Karpas-422 (cell line): ENCODE measurements around the gene ALOX15. TPM values are rescaled to one million over a fixed set of nuclear protein-coding genes. Genes with fewer than 3 reads are reported as not detected.
"Not testable (repeated sequence)": the region's sequence is repeated elsewhere in the genome, so short reads cannot be mapped to it uniquely, and the experiment has no call there.

ENCODE experiments used
- DNase-seq: peaks from one replicate; pipeline ENCODE4 v3.0.0-alpha.2; 2015
- H2AFZ ChIP-seq: fragments of 200-600 bp; sonication (generic); 2 replicates; pipeline ENCODE4 v1.6.1; 2014; ENCODE audit warnings: antibody characterized with exemption, low read length, mixed read lengths
- H3K27ac ChIP-seq: fragments of 200-600 bp; sonication (generic); 2 replicates; pipeline ENCODE4 v1.5.1; 2014; ENCODE audit warnings: mild to moderate bottlenecking, low read length, moderate library complexity
- H3K27me3 ChIP-seq: fragments of 200-600 bp; sonication (generic); 2 replicates; pipeline ENCODE4 v1.6.1; 2014; ENCODE audit warnings: low read length, mixed read lengths
- H3K36me3 ChIP-seq: fragments of 200-600 bp; sonication (generic); 2 replicates; pipeline ENCODE4 v1.6.1; 2014; ENCODE audit warnings: low read length, mixed read lengths; ENCODE audit not compliant: insufficient read depth
- H3K4me1 ChIP-seq: fragments of 200-600 bp; sonication (generic); 2 replicates; pipeline ENCODE4 v1.6.1; 2014; ENCODE audit warnings: mild to moderate bottlenecking, low read length, mixed read lengths
- H3K4me2 ChIP-seq: fragments of 200-600 bp; sonication (generic); 2 replicates; pipeline ENCODE4 v1.6.1; 2014; ENCODE audit warnings: low read length, low read depth, mild to moderate bottlenecking; ENCODE audit not compliant: poor library complexity, severe bottlenecking
- H3K4me3 ChIP-seq: fragments of 200-600 bp; sonication (generic); 2 replicates; pipeline ENCODE4 v1.5.1; 2014; ENCODE audit warnings: mild to moderate bottlenecking, antibody characterized with exemption, low read length, mixed read lengths
- H3K79me2 ChIP-seq: fragments of 200-600 bp; sonication (generic); 2 replicates; pipeline ENCODE4 v1.6.1; 2014; ENCODE audit warnings: mild to moderate bottlenecking, low read length, mixed read lengths
- H3K9ac ChIP-seq: fragments of 200-600 bp; sonication (generic); 2 replicates; pipeline ENCODE4 v1.6.0; 2014; ENCODE audit warnings: low read length
- H3K9me2 ChIP-seq: fragments of 200-600 bp; sonication (generic), shearing (Covaris generic); replicated peaks from 2 replicates; pipeline ENCODE4 v1.6.0; 2014; ENCODE audit warnings: mild to moderate bottlenecking, low read length, moderate library complexity; ENCODE audit not compliant: insufficient read depth
- H3K9me3 ChIP-seq: fragments of 300-700, 200-600 bp; sonication (generic); 2 replicates; pipeline ENCODE4 v1.6.1; 2014; ENCODE audit warnings: low read length, mixed read lengths
- H4K20me1 ChIP-seq: fragments of 200-600 bp; sonication (generic); 2 replicates; pipeline ENCODE4 v1.6.1; 2014; ENCODE audit warnings: mild to moderate bottlenecking, antibody characterized with exemption, low read length, low read depth; ENCODE audit not compliant: insufficient read depth
- total RNA-seq: library from RNA; depleted of rRNA; stranded (reverse); fragments of >200 nt; shearing (Covaris generic); gene quantifications from 2 replicates; pipeline ENCODE4 v1.2.3, GENCODE V29; 2014; ENCODE audit warnings: low replicate concordance

Gene ALOX15
- total RNA-seq, 1 experiment from 2014 or later: 1.5 TPM

DNA sequence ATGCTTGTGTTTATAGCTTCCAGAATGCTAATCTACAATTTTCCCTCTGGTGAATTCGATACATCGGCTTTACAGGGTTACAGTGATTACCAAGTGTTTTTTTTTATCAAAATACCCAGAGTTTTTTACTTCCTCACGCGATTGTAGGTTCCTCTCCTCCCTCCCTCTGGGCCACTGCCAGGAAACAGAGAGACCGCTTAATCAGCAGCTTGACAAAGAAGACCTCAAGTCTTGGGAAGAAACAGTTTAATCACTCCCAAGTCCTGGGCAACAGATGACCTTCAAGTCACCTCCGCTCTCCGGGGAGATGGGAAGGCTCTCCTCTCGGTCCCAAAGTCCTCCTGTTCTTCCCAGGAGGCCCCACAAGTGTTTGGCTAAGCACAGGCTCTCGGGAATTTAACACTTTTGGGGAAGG, 33.7 kb downstream of the ALOX15 start:
- H3K4me3 ChIP-seq: no peak overlapping the region
- no peak overlapping the region for H3K9ac ChIP-seq
- peaks cover 10% of the 10 kb centered on the region for H3K4me1 ChIP-seq
- H3K9me2 ChIP-seq: no peaks in the 10 kb centered on the region
- H3K9me3 ChIP-seq: no peaks in the 10 kb centered on the region
- no peaks in the 10 kb centered on the region for H3K36me3 ChIP-seq
- H4K20me1 ChIP-seq: no peaks in the 10 kb centered on the region
- no peak overlapping the region for H3K27ac ChIP-seq
- no peaks in the 10 kb centered on the region for H3K27me3 ChIP-seq
- no peaks in the 10 kb centered on the region for H3K79me2 ChIP-seq
- no peak overlapping the region for H3K4me2 ChIP-seq
- H2AFZ ChIP-seq: no peak overlapping the region
- no peak for DNase-seq

DNA sequence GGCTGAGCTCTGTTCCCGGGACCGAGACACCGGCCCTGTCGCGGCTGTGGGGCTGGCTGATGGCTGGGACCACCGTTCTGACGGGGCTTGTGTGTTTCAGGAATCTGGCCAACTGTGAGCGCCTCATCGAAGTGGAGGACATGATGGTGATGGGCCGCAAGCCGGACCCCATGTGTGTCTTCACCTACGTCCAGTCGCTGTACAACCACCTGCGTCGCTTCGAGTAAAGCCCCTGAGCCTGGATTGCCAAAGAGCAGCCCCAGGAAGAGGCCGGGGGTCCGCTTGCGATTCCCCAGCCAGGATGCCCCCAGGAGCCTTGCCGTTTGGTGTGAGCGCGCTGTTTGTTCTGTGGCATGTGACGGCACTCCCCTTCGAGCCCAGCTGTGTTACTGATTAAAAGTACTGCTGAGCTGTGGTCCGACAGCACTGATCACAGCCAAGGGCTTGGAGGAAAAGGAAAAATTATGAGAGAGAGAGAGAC, 34.2 kb downstream of the ALOX15 start:
- H3K4me1 ChIP-seq: peaks cover 10% of the 10 kb centered on the region
- H2AFZ ChIP-seq: no peak overlapping the region
- H3K79me2 ChIP-seq: no peaks in the 10 kb centered on the region
- no peak overlapping the region for H3K4me3 ChIP-seq
- H3K9ac ChIP-seq: no peak overlapping the region
- no peak overlapping the region for H3K4me2 ChIP-seq
- no peaks in the 10 kb centered on the region for H3K9me2 ChIP-seq
- no peak overlapping the region for H3K27ac ChIP-seq
- H3K27me3 ChIP-seq: no peaks in the 10 kb centered on the region
- no peaks in the 10 kb centered on the region for H3K36me3 ChIP-seq
- DNase-seq: no peak
- no peaks in the 10 kb centered on the region for H3K9me3 ChIP-seq
- H4K20me1 ChIP-seq: no peaks in the 10 kb centered on the region

DNA sequence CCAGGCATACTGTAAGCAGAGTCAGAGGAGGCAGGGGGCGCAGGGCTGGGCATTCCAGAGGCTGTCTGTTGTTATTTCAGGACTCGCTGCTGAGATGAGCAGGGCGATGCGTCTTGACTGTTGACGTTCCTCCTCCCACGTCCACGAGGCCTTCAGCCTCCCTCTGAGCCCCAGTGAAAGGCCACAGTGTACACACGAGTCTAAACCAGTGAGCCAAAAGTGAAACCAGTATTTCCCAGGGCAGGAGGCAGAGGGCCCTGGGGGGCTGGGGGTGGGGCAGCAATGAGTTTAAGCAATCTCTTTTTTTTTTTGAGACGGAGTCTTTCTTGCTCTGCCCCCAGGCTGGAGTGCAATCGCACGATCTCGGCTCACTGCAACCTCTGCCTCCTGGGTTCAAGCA, 35.7 kb downstream of the ALOX15 start:
- Histone ChIP-seq H3K36me3 (no peaks in the 10 kb centered on the region), H3K9me3 (no peaks in the 10 kb centered on the region), H3K9me2 (no peaks in the 10 kb centered on the region), H3K9ac (peak overlapping the region; percentile 26; the same call in 1 of the 2 replicates), H3K4me1 (peaks cover 10% of the 10 kb centered on the region), H3K4me3 (peak overlapping the region; percentile 18), H2AFZ (no peak overlapping the region), H3K27ac (no peak overlapping the region), H3K27me3 (no peaks in the 10 kb centered on the region), H3K79me2 (no peaks in the 10 kb centered on the region), H4K20me1 (no peaks in the 10 kb centered on the region), H3K4me2 (peak overlapping the region; percentile 52)
- no peak for DNase-seq

DNA sequence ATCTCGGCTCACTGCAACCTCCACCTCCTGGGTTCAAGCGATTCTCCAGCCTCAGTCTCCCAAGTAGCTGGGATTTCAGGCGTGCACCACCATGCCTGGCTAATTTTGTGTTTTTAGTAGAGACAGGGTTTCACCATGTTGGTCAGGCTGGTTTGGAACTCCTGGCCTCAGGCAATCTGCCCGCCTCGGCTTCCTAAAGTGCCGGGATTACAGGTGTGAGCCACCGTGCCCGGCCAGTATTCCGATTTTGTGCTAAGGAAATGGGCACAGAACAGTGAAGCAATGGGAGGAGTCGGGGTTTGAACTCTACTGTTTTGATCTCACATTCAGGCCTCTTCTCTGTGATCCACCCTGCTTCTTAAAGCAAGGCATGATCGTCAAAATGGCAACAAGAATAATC, 36.7 kb downstream of the ALOX15 start:
- H3K27me3 ChIP-seq, H3K9me3 ChIP-seq, H3K4me3 ChIP-seq, H4K20me1 ChIP-seq, H3K4me2 ChIP-seq, H3K9ac ChIP-seq, H3K27ac ChIP-seq, H2AFZ ChIP-seq, H3K9me2 ChIP-seq, H3K79me2 ChIP-seq, DNase-seq, H3K36me3 ChIP-seq: not testable (repeated sequence)
- H3K4me1 ChIP-seq: peaks cover 10% of the 10 kb centered on the region

DNA sequence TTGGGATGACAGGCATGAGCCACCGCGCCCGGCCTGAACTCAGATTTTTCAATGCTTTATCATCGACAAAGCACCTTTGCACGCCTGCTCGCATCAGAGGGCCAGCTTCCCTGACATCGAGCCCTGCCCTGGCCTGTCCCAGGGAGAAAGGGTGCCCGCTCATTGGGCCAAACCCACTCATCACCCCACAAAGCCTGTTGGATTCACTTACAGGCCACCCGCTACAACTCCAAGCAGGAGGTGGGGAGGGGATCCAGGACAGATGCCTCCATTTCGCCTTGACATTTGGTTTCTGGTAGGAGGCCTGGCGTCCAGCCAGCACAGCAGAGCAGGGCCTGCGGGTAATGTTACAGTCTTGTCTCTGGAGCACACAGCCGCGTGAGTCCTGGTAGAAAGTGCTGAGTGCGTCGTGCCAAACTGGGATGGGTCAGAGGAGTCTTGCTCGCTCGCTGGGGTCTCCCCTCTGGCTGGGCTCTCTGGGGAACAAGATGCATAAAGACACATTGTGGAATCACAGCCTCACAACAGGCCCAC, 37.3 kb downstream of the ALOX15 start:
- Histone ChIP-seq H3K9ac (no peak overlapping the region), H3K79me2 (no peaks in the 10 kb centered on the region), H3K4me2 (no peak overlapping the region), H2AFZ (no peak overlapping the region), H3K4me1 (peaks cover 10% of the 10 kb centered on the region), H4K20me1 (no peaks in the 10 kb centered on the region), H3K36me3 (no peaks in the 10 kb centered on the region), H3K27me3 (no peaks in the 10 kb centered on the region), H3K4me3 (no peak overlapping the region), H3K9me3 (no peaks in the 10 kb centered on the region), H3K27ac (no peak overlapping the region), H3K9me2 (no peaks in the 10 kb centered on the region)
- no peak for DNase-seq

DNA sequence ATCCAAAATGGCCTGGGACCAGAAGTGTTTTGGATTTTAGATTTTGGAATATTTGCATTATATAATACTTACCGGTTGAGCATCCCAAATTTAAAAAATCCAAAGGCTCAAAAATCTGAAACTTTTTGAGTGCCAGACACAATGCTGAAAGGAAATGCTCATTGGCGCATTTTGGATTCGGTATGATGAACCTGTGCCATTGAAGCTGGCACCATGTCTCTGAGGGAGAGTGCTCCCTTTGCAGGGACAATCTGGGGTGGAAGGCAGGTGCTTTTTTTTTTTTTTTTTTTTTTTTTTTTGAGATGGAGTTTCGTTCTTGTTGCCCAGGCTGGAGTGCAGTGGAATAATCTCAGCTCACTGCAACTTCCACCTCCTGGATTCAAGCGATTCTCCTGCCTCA, 39.4 kb downstream of the ALOX15 start:
- H3K36me3 ChIP-seq: no peaks in the 10 kb centered on the region
- H3K4me2 ChIP-seq: no peak overlapping the region
- H3K9me2 ChIP-seq: no peaks in the 10 kb centered on the region
- no peaks in the 10 kb centered on the region for H3K79me2 ChIP-seq
- H3K27ac ChIP-seq: no peak overlapping the region
- H3K9me3 ChIP-seq: no peaks in the 10 kb centered on the region
- no peaks in the 10 kb centered on the region for H3K27me3 ChIP-seq
- no peak overlapping the region for H2AFZ ChIP-seq
- H4K20me1 ChIP-seq: no peaks in the 10 kb centered on the region
- no peak overlapping the region for H3K9ac ChIP-seq
- H3K4me3 ChIP-seq: no peak overlapping the region
- no peak for DNase-seq
- H3K4me1 ChIP-seq: peaks cover 10% of the 10 kb centered on the region

DNA sequence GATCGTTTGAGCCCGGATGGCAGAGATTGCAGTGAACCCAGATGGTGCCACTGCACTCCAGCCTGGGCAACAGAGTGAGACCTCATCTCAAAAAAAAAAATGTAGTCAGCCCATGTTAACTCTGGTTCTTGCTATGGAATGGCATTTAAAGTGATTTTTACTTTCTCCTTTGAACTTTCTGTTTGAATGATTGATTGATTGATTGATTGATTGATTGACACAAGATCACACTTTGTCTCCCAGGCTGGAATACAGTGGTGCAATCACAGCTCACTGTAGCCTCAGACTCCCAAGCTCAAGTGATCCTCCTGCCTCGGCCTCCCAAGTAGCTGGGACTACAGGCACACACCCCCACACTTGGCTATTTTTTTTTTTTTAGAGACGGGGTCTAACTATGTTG, 40.2 kb downstream of the ALOX15 start:
- no peak for DNase-seq
- H3K9ac ChIP-seq: no peak overlapping the region
- H2AFZ ChIP-seq: no peak overlapping the region
- no peaks in the 10 kb centered on the region for H4K20me1 ChIP-seq
- no peak overlapping the region for H3K27ac ChIP-seq
- peaks cover 10% of the 10 kb centered on the region for H3K4me1 ChIP-seq
- H3K4me3 ChIP-seq: no peak overlapping the region
- H3K27me3 ChIP-seq: no peaks in the 10 kb centered on the region
- no peaks in the 10 kb centered on the region for H3K36me3 ChIP-seq
- no peaks in the 10 kb centered on the region for H3K9me2 ChIP-seq
- no peak overlapping the region for H3K4me2 ChIP-seq
- no peaks in the 10 kb centered on the region for H3K9me3 ChIP-seq
- no peaks in the 10 kb centered on the region for H3K79me2 ChIP-seq

DNA sequence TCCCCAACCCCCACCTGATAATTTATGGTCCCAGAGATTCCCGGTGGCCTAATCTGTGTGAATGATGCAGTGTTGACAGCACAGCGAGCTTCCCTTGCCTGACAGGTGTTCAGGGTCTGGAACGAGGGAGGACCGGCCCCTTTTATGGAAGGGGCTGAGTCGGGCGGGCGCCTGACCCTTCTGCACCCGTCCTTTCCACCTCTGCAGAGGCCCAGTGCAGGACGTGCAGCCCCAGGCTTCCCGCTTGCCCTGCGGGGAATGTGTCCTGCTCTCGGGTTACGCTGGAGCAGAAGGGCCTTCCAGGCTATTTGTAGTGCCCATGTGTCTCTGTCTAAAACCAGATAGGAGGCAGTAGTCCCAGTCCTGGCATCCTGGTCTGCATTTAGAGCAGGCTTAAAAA, 40.9 kb downstream of the ALOX15 start:
- Histone ChIP-seq H3K9me2 (no peaks in the 10 kb centered on the region), H3K36me3 (no peaks in the 10 kb centered on the region), H3K4me3 (no peak overlapping the region), H3K27me3 (no peaks in the 10 kb centered on the region), H4K20me1 (no peaks in the 10 kb centered on the region), H2AFZ (no peak overlapping the region), H3K4me1 (peaks cover 7% of the 10 kb centered on the region), H3K9me3 (no peaks in the 10 kb centered on the region), H3K4me2 (no peak overlapping the region), H3K79me2 (no peaks in the 10 kb centered on the region), H3K9ac (no peak overlapping the region), H3K27ac (no peak overlapping the region)
- DNase-seq: no peak
